Neural progenitor cell (in vitro differentiated cells): ENCODE data around the gene EHMT1.
"Not testable (repeated sequence)": the region's sequence is repeated elsewhere in the genome, so short reads cannot be mapped to it uniquely, and the experiment has no call there.

Experiments
- CTCF ChIP-seq: fragments of 200-600 bp; sonication (generic); IDR thresholded peaks from 2 replicates; pipeline ENCODE4 v1.5.1; 2017; ENCODE audit warnings: antibody characterized with exemption, mild to moderate bottlenecking
- EZH2phosphoT487 ChIP-seq: fragments of 200-600 bp; sonication (generic); IDR thresholded peaks from 2 replicates; pipeline ENCODE4 v1.6.1; 2017; ENCODE audit warnings: antibody characterized with exemption

DNA sequence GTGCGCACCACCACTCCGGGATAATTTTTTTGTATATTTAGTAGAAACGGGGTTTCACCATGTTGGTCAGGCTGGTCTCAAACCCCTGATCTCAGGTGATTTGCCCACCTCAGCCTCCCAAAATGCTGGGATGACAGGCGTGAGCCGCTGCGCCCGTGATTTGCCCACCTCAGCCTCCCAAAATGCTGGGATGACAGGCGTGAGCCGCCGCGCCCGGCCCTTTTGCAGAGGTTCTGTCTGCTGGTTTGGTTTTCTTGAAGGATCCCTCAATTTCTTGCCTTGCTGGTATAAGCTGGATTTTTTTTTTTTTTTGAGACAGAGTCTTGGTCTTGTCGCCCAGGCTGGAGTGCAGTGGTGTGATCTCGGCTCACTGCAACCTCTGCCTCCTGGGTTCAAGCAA lies 8.6 kb downstream of the EHMT1 start:
- TF ChIP-seq CTCF, EZH2phosphoT487: not testable (repeated sequence)
